Hematopoietic multipotent progenitor cell treated with erythropoietin and hydrocortisone succinate and interleukin-3 and kit ligand, for 6 days (in vitro differentiated cells): ENCODE measurements around the gene AKNA.
A peak's percentile ranks its signal among the peaks of the same experiment; 100 is the strongest.

Source experiments
- DNase-seq: peaks from one replicate; pipeline ENCODE4 v3.0.0-alpha.2; 2015

AKNA gene

GRCh38 chr9:114373960-114374730 is 13.6 kb downstream of the AKNA start:
- no peak for DNase-seq

GRCh38 chr9:114372921-114373448 is 14.8 kb downstream of the AKNA start:
- DNase-seq, result peak; percentile 85

- DNase-seq, result peak; percentile 78
Measured at GRCh38 chr9:114371973-114372917, 15.5 kb downstream of the AKNA start.

- DNase-seq, result no peak
Measured at GRCh38 chr9:114371343-114371944, 16.3 kb downstream of the AKNA start.

- no peak for DNase-seq
Measured at GRCh38 chr9:114370968-114371320, 16.8 kb downstream of the AKNA start.

- no peak for DNase-seq
Measured at GRCh38 chr9:114370251-114370967, 17.4 kb downstream of the AKNA start.

GRCh38 chr9:114369216-114370130 is 18.3 kb downstream of the AKNA start:
- no peak for DNase-seq

GRCh38 chr9:114367772-114368569 is 19.8 kb downstream of the AKNA start:
- DNase-seq, result no peak

GRCh38 chr9:114367366-114367765 is 20.4 kb downstream of the AKNA start:
- DNase-seq, result no peak

GRCh38 chr9:114366334-114367128 is 21.3 kb downstream of the AKNA start:
- DNase-seq, result peak; percentile 43

GRCh38 chr9:114365194-114365593 is 22.6 kb downstream of the AKNA start:
- DNase-seq, result no peak

GRCh38 chr9:114364134-114365041 is 23.4 kb downstream of the AKNA start:
- peak; percentile 76 for DNase-seq

GRCh38 chr9:114363424-114363823 is 24.4 kb downstream of the AKNA start:
- no peak for DNase-seq

GRCh38 chr9:114362394-114362793 is 25.4 kb downstream of the AKNA start:
- DNase-seq, result no peak

GRCh38 chr9:114361542-114361941 is 26.2 kb downstream of the AKNA start:
- no peak for DNase-seq

GRCh38 chr9:114359801-114360200 is 28.0 kb downstream of the AKNA start:
- DNase-seq, result no peak

GRCh38 chr9:114357911-114358328 is 29.9 kb downstream of the AKNA start:
- no peak for DNase-seq

- DNase-seq, result no peak
Measured at GRCh38 chr9:114357360-114357759, 30.4 kb downstream of the AKNA start.

- DNase-seq, result no peak
Measured at GRCh38 chr9:114356792-114357191, 31.0 kb downstream of the AKNA start.
